Lung (tissue), 12 donors: ENCODE data around the gene ACYP2. TPM values are rescaled to one million over a fixed set of nuclear protein-coding genes. Genes with fewer than 3 reads are reported as not detected.
"Not testable (repeated sequence)": the region's sequence is repeated elsewhere in the genome, so short reads cannot be mapped to it uniquely, and the experiment has no call there.

Experiments
- ATAC-seq: fragments of 200-7000 bp; cut with Tn5 transposase; one replicate; pipeline ENCODE4 v1.9.1; 2020; ENCODE audit warnings: moderate number of reproducible peaks; ENCODE audit not compliant: insufficient read depth, low FRiP score
- DNase-seq, 3 donors: peaks; one replicate each; pipeline ENCODE4 v3.0.0-alpha.2; 2013 to 2017
- H3K27ac ChIP-seq, 2 donors: one replicate each; pipeline ENCODE4 v1.5.1; 2013; ENCODE audit warnings: mild to moderate bottlenecking in 2 of 2, moderate library complexity in 2 of 2, control low read depth in 1 of 2, inconsistent platforms in 1 of 2, low read depth in 1 of 2, low read length in 1 of 2
- H3K27me3 ChIP-seq, 3 donors: one replicate each; pipeline ENCODE4 v1.5.1; 2013; ENCODE audit warnings: low read length in 2 of 3; ENCODE audit not compliant: control insufficient read depth in 3 of 3, insufficient read depth in 3 of 3
- H3K36me3 ChIP-seq, 4 donors: one replicate each; pipeline ENCODE4 v1.5.1; 2013; ENCODE audit warnings: low read length in 4 of 4, mild to moderate bottlenecking in 1 of 4, moderate library complexity in 1 of 4; ENCODE audit not compliant: control insufficient read depth in 4 of 4, insufficient read depth in 4 of 4
- H3K4me1 ChIP-seq, 5 donors: one replicate each; pipeline ENCODE4 v1.5.1; 2013; ENCODE audit warnings: low read length in 5 of 5, mild to moderate bottlenecking in 2 of 5, moderate library complexity in 1 of 5; ENCODE audit not compliant: control insufficient read depth in 5 of 5, insufficient read depth in 5 of 5
- H3K4me3 ChIP-seq: one replicate; pipeline ENCODE4 v1.5.1; 2013; ENCODE audit warnings: mild to moderate bottlenecking, control low read depth, moderate library complexity
- H3K9ac ChIP-seq, 2 donors: one replicate each; pipeline ENCODE4 v1.5.1; 2013; ENCODE audit warnings: low read length in 2 of 2, control low read depth in 1 of 2; ENCODE audit not compliant: insufficient read depth in 1 of 2
- H3K9me3 ChIP-seq, 4 donors: one replicate each; pipeline ENCODE4 v1.5.1; 2013; ENCODE audit warnings: low read length in 3 of 4, mild to moderate bottlenecking in 1 of 4, moderate library complexity in 1 of 4; ENCODE audit not compliant: control insufficient read depth in 4 of 4, insufficient read depth in 3 of 4
- CTCF ChIP-seq: IDR thresholded peaks from 2 replicates; pipeline ENCODE4 v1.5.1; 2012; ENCODE audit warnings: mild to moderate bottlenecking; ENCODE audit errors: control extremely low read depth, extremely low read depth
- WGBS, 2 donors: extraction: QIAGEN DNeasy Blood & Tissue Kit; methylation state at CpG; one replicate each; pipeline ENCODE4 v1.1.7; 2013; 5-methylcytosine and 5-hydroxymethylcytosine counted together
- polyA plus RNA-seq, 2 donors: library from polyadenylated mRNA; stranded (reverse); fragments of 200-250 nt; gene quantifications; one replicate each; pipeline ENCODE4 v1.2.1, GENCODE V29; 2013
- total RNA-seq, 2 donors: library from RNA; depleted of rRNA in 1 of 2; stranded (reverse); fragments of >200 nt in 1 of 2; gene quantifications; one replicate each; pipeline ENCODE4 v1.2.1, GENCODE V29; 2014 to 2021
- donor health status: control.
- donor health status: control.
- donor health status: Bipolar disorder and iron deficiency.
- donor health status: healthy.
- donor health status: DM: yes; HTN: yes; CAD: no.

Gene ACYP2
- total and polyA plus RNA-seq, 4 donors, result 13.2 to 23.7 (median 18.0) TPM

GRCh38 chr2:54092940-54093339, 22.5 kb upstream of the ACYP2 start:
- no peak overlapping the region for H3K9ac ChIP-seq
- H3K4me1 ChIP-seq, result peaks cover 0 to 4% (median 0%) of the 10 kb centered on the region in 5 donors
- WGBS, 2 donors, result 70 to 83% methylated on average over 4 of the region's 4 CpGs
- H3K36me3 ChIP-seq, result no peaks in the 10 kb centered on the region
- no peak overlapping the region for H3K4me3 ChIP-seq
- no peak for DNase-seq
- H3K27ac ChIP-seq, result no peak overlapping the region
- ATAC-seq, result no peak
- no peak for TF ChIP-seq CTCF
- no peaks in the 10 kb centered on the region for H3K27me3 ChIP-seq
- no peaks in the 10 kb centered on the region for H3K9me3 ChIP-seq

- H3K36me3 ChIP-seq, H3K9me3 ChIP-seq, H3K4me3 ChIP-seq, H3K9ac ChIP-seq, DNase-seq, H3K4me1 ChIP-seq, ATAC-seq, H3K27me3 ChIP-seq, H3K27ac ChIP-seq: not testable (repeated sequence)
- WGBS, 2 donors, result 91 to 92% methylated on average over 19 to 30 of the region's 30 CpGs
Measured at GRCh38 chr2:54095406-54095805, 20.0 kb upstream of the ACYP2 start.

- H3K9ac ChIP-seq, H3K4me1 ChIP-seq, ATAC-seq, H3K27me3 ChIP-seq, H3K4me3 ChIP-seq, H3K36me3 ChIP-seq, H3K27ac ChIP-seq, H3K9me3 ChIP-seq, DNase-seq: not testable (repeated sequence)
- 93 to 95% methylated on average over 11 to 23 of the region's 26 CpGs for WGBS, 2 donors
Measured at GRCh38 chr2:54096141-54096540, 19.3 kb upstream of the ACYP2 start.

- DNase-seq, result no peak
Measured at GRCh38 chr2:54097124-54097523, 18.3 kb upstream of the ACYP2 start.

More at GRCh38 chr2:54097124-54097523, 18.3 kb upstream of the ACYP2 start:
- TF ChIP-seq CTCF, result no peak
- no peak overlapping the region for H3K9ac ChIP-seq
- no peak overlapping the region for H3K4me3 ChIP-seq
- peaks cover 0 to 4% (median 0%) of the 10 kb centered on the region in 5 donors for H3K4me1 ChIP-seq
- no peaks in the 10 kb centered on the region for H3K27me3 ChIP-seq
- no peaks in the 10 kb centered on the region for H3K36me3 ChIP-seq
- no peaks in the 10 kb centered on the region for H3K9me3 ChIP-seq
- ATAC-seq, result no peak
- no peak overlapping the region for H3K27ac ChIP-seq
